Neural progenitor cell (in vitro differentiated cells): ENCODE results near the gene IGF2. TPM values are rescaled to one million over a fixed set of nuclear protein-coding genes. Genes with fewer than 3 reads are reported as not detected.

Source experiments
- DNase-seq: peaks from one replicate; pipeline ENCODE4 v3.0.0-alpha.2; 2016; ENCODE audit warnings: low spot score
- H2AFZ ChIP-seq: fragments of 200-600 bp; sonication (generic); replicated peaks from 2 replicates; pipeline ENCODE4 v1.6.1; 2016; ENCODE audit warnings: antibody characterized with exemption
- H3F3A ChIP-seq: fragments of 200-600 bp; sonication (generic); 2 replicates; pipeline ENCODE4 v1.6.1; 2016; ENCODE audit warnings: antibody characterized with exemption, low read depth
- H3K27ac ChIP-seq: fragments of 200-600 bp; sonication (generic); 2 replicates; pipeline ENCODE4 v1.5.1; 2016; ENCODE audit warnings: mild to moderate bottlenecking
- H3K27me3 ChIP-seq: fragments of 200-600 bp; sonication (generic); 2 replicates; pipeline ENCODE4 v1.6.1; 2016; ENCODE audit warnings: mild to moderate bottlenecking, moderate library complexity
- H3K36me3 ChIP-seq: fragments of 200-600 bp; sonication (generic); 2 replicates; pipeline ENCODE4 v1.5.1; 2016
- H3K4me1 ChIP-seq: fragments of 200-600 bp; sonication (generic); 2 replicates; pipeline ENCODE4 v1.6.1; 2016; ENCODE audit warnings: mixed run types
- H3K4me2 ChIP-seq: fragments of 200-600 bp; sonication (generic); 2 replicates; pipeline ENCODE4 v1.6.1; 2016
- H3K4me3 ChIP-seq: fragments of 200-600 bp; sonication (generic); 2 replicates; pipeline ENCODE4 v1.5.1; 2016
- H3K79me2 ChIP-seq: fragments of 200-600 bp; sonication (generic); 2 replicates; pipeline ENCODE4 v1.6.1; 2016; ENCODE audit warnings: low read depth
- H3K9ac ChIP-seq: fragments of 200-600 bp; sonication (generic); 2 replicates; pipeline ENCODE4 v1.6.1; 2016
- H3K9me3 ChIP-seq: fragments of 200-600 bp; sonication (generic); 2 replicates; pipeline ENCODE4 v1.5.1; 2016; ENCODE audit warnings: low read depth
- H4K20me1 ChIP-seq: fragments of 200-600 bp; sonication (generic); 2 replicates; pipeline ENCODE4 v1.6.1; 2016; ENCODE audit warnings: low read depth
- H3K27ac Mint-ChIP-seq: 3 replicates; pipeline ENCODE4 v1.8.0; 2021; ENCODE audit warnings: mixed read lengths
- H3K27me3 Mint-ChIP-seq: 2 replicates; pipeline ENCODE4 v1.8.0; 2022; ENCODE audit warnings: low read depth, mild to moderate bottlenecking, inconsistent platforms, moderate library complexity, mixed read lengths; ENCODE audit not compliant: insufficient read depth
- H3K36me3 Mint-ChIP-seq: 3 replicates; pipeline ENCODE4 v1.8.0; 2021; ENCODE audit warnings: mixed read lengths
- H3K4me1 Mint-ChIP-seq: 3 replicates; pipeline ENCODE4 v1.8.0; 2021; ENCODE audit warnings: mixed read lengths
- H3K4me3 Mint-ChIP-seq: 3 replicates; pipeline ENCODE4 v1.8.0; 2021; ENCODE audit warnings: mild to moderate bottlenecking, moderate library complexity, mixed read lengths
- H3K9me3 Mint-ChIP-seq: 3 replicates; pipeline ENCODE4 v1.8.0; 2020; ENCODE audit warnings: mixed read lengths
- EZH2 ChIP-seq: fragments of 200-600 bp; sonication (generic); IDR thresholded peaks from 2 replicates; pipeline ENCODE4 v1.6.1; 2017; ENCODE audit warnings: antibody characterized with exemption, mild to moderate bottlenecking, moderate library complexity
- EZH2phosphoT487 ChIP-seq: fragments of 200-600 bp; sonication (generic); IDR thresholded peaks from 2 replicates; pipeline ENCODE4 v1.6.1; 2017; ENCODE audit warnings: antibody characterized with exemption
- total RNA-seq: library from RNA; depleted of rRNA; stranded (reverse); fragments of >200 nt; gene quantifications from 2 replicates; pipeline ENCODE4 v1.2.3, GENCODE V29; 2015; ENCODE audit warnings: low replicate concordance
- TF ChIP-seq, protein P1 (sequence below): fragments of 200-600 bp; sonication (generic); IDR thresholded peaks from 2 replicates; pipeline ENCODE4 v1.5.1; 2017; ENCODE audit warnings: antibody characterized with exemption, mild to moderate bottlenecking

The IGF2 gene
- total RNA-seq, 1 donor from 2014 or later = 0.45 TPM

DNA sequence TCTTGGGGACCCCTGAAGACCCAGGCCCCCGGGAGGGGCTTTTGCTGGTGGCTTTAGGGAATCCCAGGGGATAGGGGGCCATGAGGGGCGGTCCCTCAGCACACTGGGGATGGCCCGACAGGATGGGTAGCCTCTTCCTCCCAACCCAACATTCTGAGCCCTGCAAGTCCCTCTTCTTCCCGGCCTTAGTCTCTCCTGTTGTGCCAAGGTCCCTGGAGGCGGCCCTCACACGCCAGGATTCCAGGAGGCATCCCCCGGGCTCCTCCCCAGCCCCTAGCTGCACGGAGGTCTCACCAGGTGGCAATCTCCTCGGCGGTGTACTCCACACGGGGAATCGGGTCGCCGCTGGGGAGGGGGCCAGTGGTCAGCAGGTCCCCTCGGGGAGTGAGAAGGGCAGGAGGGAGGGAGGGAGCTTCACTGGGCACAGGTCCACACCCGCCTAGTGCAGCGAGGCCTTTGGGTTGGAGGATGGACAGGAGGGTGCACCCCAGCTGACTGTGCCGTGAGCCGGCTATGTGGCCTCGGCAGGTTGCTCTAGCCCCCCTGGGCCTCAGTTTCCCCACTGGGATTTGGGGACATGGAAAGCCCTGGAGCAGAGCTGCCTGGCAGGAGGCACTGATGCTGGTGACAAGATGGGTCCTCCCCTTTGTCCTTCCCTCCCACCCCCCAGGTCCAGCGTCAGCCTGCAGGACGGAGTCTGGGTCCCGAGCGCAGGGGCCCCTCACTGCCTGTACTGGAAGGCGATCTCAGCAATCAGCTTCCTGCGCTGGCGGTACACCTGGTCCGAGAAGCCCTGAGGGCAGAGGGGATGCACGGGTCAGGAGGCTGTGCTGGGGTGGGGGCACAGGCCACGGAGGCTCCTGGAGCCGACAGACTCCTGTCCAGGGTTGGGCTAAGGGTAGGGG is 28.2 kb upstream of the IGF2 start:
- no peaks in the 10 kb centered on the region for H3K79me2 ChIP-seq
- H3K4me1 Mint-ChIP-seq = peaks cover 7% of the 10 kb centered on the region
- H3K27ac Mint-ChIP-seq = no peak overlapping the region
- peaks cover 4% of the 10 kb centered on the region for H3K27me3 Mint-ChIP-seq
- H3K27ac ChIP-seq = no peak overlapping the region
- H3K4me3 Mint-ChIP-seq = no peak overlapping the region
- H2AFZ ChIP-seq = no peak overlapping the region
- H3K4me1 ChIP-seq = peaks cover 32% of the 10 kb centered on the region
- no peak overlapping the region for H3K4me2 ChIP-seq
- no peaks in the 10 kb centered on the region for H4K20me1 ChIP-seq
- TF ChIP-seq, protein P1, sequence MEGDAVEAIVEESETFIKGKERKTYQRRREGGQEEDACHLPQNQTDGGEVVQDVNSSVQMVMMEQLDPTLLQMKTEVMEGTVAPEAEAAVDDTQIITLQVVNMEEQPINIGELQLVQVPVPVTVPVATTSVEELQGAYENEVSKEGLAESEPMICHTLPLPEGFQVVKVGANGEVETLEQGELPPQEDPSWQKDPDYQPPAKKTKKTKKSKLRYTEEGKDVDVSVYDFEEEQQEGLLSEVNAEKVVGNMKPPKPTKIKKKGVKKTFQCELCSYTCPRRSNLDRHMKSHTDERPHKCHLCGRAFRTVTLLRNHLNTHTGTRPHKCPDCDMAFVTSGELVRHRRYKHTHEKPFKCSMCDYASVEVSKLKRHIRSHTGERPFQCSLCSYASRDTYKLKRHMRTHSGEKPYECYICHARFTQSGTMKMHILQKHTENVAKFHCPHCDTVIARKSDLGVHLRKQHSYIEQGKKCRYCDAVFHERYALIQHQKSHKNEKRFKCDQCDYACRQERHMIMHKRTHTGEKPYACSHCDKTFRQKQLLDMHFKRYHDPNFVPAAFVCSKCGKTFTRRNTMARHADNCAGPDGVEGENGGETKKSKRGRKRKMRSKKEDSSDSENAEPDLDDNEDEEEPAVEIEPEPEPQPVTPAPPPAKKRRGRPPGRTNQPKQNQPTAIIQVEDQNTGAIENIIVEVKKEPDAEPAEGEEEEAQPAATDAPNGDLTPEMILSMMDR = no peak
- TF ChIP-seq EZH2 (no peak), EZH2phosphoT487 (no peak)
- no peak overlapping the region for H3K4me3 ChIP-seq
- H3K36me3 ChIP-seq = no peaks in the 10 kb centered on the region
- no peaks in the 10 kb centered on the region for H3K9me3 Mint-ChIP-seq
- H3F3A ChIP-seq = no peaks in the 10 kb centered on the region
- H3K9ac ChIP-seq = no peak overlapping the region
- peaks cover 15% of the 10 kb centered on the region for H3K27me3 ChIP-seq
- H3K36me3 Mint-ChIP-seq = no peaks in the 10 kb centered on the region
- no peaks in the 10 kb centered on the region for H3K9me3 ChIP-seq
- DNase-seq = no peak

DNA sequence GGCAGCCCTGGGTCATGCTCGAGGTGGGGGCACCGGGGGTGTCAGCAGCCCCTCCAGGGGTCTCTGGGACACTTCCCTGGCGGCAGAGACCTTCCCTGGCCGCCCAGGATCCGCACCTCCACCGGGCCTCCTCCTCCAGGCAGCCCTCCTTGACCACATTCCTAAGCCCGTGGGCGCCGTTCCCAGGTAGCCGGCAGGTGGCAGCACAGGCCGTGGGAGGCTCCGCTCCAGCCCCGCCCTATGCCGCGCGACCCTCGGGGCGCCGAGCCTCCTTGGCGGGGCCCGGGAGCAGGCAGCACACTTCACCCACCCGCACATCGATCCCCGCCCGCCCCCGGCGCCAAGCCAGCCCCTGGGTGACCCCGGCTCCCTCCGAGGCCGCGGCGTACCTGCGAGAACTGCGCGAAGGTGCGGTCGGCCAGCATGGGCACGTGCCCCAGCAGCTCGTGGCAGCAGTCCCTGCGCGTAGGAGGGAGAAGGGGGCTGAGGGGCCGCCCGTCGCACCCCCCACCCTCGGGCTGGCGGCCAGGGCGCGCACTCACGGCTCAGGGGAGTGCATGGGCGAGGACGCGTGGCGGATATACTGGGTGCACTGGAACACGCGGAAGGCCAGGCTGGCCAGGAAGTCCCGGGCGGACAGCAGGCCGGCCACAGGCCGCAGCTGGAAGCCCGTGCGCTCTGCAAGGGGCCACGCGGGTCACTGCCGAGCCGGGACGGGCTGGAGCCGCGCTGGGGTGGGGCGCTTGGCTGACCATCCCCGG is 27.1 kb upstream of the IGF2 start:
- Mint-ChIP-seq H3K4me1 (peaks cover 7% of the 10 kb centered on the region), H3K27ac (no peak overlapping the region)
- no peak overlapping the region for H3K4me2 ChIP-seq

DNA sequence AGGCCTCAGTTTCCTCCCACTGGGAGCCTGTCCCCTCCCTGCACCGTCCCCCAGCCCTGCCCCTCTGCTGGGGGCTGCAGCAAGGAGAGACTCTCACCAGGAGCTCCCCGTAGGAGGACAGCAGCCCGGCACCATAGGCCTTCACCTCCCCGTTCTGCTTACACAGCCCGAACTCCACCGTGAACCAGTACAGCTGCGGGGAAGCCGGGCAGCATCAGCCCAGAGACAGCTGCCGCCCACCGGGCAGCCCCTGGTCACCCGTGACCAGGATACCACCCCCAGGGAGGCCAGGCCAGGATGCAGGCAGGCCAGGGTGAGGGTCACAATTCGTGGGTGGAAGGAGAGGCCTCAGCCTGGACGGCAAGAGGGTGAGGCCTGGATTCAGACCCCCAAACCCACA is 26.4 kb upstream of the IGF2 start:
- no peaks in the 10 kb centered on the region for H3K9me3 Mint-ChIP-seq
- DNase-seq = no peak
- Histone ChIP-seq H3K36me3 (no peaks in the 10 kb centered on the region), H3K4me2 (no peak overlapping the region), H3K9me3 (no peaks in the 10 kb centered on the region), H3K4me1 (peaks cover 26% of the 10 kb centered on the region), H3F3A (no peaks in the 10 kb centered on the region), H3K79me2 (no peaks in the 10 kb centered on the region), H3K9ac (no peak overlapping the region), H3K27ac (no peak overlapping the region), H3K27me3 (peaks cover 15% of the 10 kb centered on the region), H3K4me3 (no peak overlapping the region), H4K20me1 (no peaks in the 10 kb centered on the region), H2AFZ (no peak overlapping the region)
- H3K27me3 Mint-ChIP-seq = peaks cover 2% of the 10 kb centered on the region
- no peaks in the 10 kb centered on the region for H3K36me3 Mint-ChIP-seq
- H3K27ac Mint-ChIP-seq = no peak overlapping the region
- peaks cover 4% of the 10 kb centered on the region for H3K4me1 Mint-ChIP-seq
- no peak overlapping the region for H3K4me3 Mint-ChIP-seq
- TF ChIP-seq EZH2phosphoT487 = no peak
- TF ChIP-seq, protein P1 = no peak
- TF ChIP-seq EZH2 = no peak

More for the DNA sequence above, 27.1 kb upstream of the IGF2 start:
- Histone ChIP-seq H3F3A (no peaks in the 10 kb centered on the region), H3K79me2 (no peaks in the 10 kb centered on the region), H3K36me3 (no peaks in the 10 kb centered on the region), H3K9me3 (no peaks in the 10 kb centered on the region), H3K4me3 (no peak overlapping the region), H4K20me1 (no peaks in the 10 kb centered on the region), H3K27ac (no peak overlapping the region), H2AFZ (peak overlapping the region; percentile 42), H3K9ac (no peak overlapping the region), H3K27me3 (peaks cover 15% of the 10 kb centered on the region), H3K4me1 (peaks cover 26% of the 10 kb centered on the region)
- DNase-seq = peak; percentile 67
- Mint-ChIP-seq H3K27me3 (peaks cover 4% of the 10 kb centered on the region), H3K36me3 (no peaks in the 10 kb centered on the region), H3K9me3 (no peaks in the 10 kb centered on the region), H3K4me3 (no peak overlapping the region)
- TF ChIP-seq EZH2 = no peak
- TF ChIP-seq, protein P1 = peak; percentile 72
- TF ChIP-seq EZH2phosphoT487 = no peak
